Measurements from ENCODE around the gene AP2S1. TPM values are rescaled to one million over a fixed set of nuclear protein-coding genes. Genes with fewer than 3 reads are reported as not detected.

Gene AP2S1
- total RNA-seq (2021; ENCODE audit: unreplicated experiment): 146 TPM
- polyA plus RNA-seq (2012; ENCODE audit: insufficient read length): 201 TPM
- Bru-seq, nascent RNA: percentile 62 among the genes with signal in this experiment
- BruChase-seq, experiment 1, labeled RNA remaining after a 2-hour chase: percentile 65 among the genes with signal in this experiment
- percentile 75 among the genes with signal in this experiment for BruChase-seq, experiment 2, labeled RNA remaining after a 6-hour chase
- long read RNA-seq, transcript AP2S1-204 (4 exons, 707 nt): minor isoform, 11 of 96 reads
- long read RNA-seq, transcript AP2S1-201 (5 exons, 935 nt): major isoform, 64 of 96 reads
- long read RNA-seq, partial matches to known transcripts: 0 of 96 reads
- long read RNA-seq, other reads (novel, unspliced or antisense): 8 of 96 reads

DNA sequence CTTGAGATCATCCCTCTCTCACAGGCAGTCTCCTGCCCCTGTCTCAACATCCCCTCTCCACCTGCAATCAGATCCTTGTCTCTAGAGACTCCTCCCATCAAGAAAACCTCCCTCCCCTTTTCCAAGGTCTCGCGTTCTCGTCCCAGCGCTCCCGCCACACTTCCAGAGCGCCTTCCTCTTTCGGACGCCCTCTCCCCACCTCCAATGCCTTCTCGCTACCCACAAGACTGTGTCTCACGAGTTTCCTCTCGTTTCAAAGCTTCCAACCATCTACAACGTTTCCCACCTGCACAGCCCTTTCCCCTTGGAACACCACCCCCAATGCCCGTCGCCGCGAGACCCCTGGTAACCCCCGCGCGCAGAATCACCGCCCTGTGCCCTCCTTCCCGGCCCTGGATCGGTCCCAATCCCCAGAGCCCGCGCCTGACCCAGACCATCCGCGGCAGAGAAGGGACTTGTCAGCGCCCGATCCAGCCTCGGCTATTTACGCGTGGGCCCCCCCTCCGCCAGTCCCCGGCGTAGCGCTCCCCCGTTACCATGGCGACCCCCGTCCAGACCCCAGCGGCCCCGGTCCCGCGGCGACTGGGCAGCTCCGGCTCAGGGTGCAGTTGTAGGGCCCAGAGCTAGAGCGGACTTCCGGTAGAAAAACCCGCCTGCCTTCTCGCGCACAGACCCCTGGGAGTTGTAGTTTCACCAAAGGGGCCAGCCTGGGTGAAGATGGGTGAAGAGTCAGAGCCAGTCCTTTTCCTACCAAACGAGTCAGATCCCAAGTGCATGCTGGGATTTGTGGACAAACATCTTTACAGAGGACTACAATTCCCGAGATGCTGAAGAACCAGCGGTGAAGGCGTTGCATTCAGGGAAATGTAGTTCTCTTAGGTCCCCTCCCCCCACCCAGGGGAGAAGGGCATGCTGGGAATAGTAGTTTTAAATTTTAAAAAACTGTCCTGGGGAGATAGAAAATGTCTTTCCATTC is at the start of gene AP2S1:
Gene AP2S1 (minus strand): TSS at position 619 of the 976 bp plus-strand sequence. CDS start 80 bp downstream, at position 539.
- no peaks in the 10 kb centered on the region for H3K9me3 ChIP-seq (ENCODE audit: control insufficient read depth, insufficient read depth, low read depth, low read length)
- intact Hi-C loops (cut with micrococcal nuclease; ENCODE audit: unreplicated experiment): no loop called here
- peak; percentile 99 for ATAC-seq
- ChIA-PET CTCF (no interaction called here), POLR2A (interaction anchor here (0.5 to 0.6 kb wide), 2 partner anchors 10 to 86 kb away, joined by 4 to 9 read pairs; no protein-coding TSS in a partner anchor)
- TSS peak; percentile 67 for BruUV-seq (replicated peaks)
- H3K36me3 ChIP-seq (ENCODE audit: control insufficient read depth, insufficient read depth, low read length): peaks cover 4% of the 10 kb centered on the region; the same call in 1 of the 2 replicates
- TF ChIP-seq, protein P1, sequence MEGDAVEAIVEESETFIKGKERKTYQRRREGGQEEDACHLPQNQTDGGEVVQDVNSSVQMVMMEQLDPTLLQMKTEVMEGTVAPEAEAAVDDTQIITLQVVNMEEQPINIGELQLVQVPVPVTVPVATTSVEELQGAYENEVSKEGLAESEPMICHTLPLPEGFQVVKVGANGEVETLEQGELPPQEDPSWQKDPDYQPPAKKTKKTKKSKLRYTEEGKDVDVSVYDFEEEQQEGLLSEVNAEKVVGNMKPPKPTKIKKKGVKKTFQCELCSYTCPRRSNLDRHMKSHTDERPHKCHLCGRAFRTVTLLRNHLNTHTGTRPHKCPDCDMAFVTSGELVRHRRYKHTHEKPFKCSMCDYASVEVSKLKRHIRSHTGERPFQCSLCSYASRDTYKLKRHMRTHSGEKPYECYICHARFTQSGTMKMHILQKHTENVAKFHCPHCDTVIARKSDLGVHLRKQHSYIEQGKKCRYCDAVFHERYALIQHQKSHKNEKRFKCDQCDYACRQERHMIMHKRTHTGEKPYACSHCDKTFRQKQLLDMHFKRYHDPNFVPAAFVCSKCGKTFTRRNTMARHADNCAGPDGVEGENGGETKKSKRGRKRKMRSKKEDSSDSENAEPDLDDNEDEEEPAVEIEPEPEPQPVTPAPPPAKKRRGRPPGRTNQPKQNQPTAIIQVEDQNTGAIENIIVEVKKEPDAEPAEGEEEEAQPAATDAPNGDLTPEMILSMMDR (IDR thresholded peaks at IDR 0.05): no peak
- TF ChIP-seq TCF7L2 (IDR thresholded peaks at IDR 0.05; ENCODE audit: low read depth, low read length): no peak
- TF ChIP-seq, protein P2, sequence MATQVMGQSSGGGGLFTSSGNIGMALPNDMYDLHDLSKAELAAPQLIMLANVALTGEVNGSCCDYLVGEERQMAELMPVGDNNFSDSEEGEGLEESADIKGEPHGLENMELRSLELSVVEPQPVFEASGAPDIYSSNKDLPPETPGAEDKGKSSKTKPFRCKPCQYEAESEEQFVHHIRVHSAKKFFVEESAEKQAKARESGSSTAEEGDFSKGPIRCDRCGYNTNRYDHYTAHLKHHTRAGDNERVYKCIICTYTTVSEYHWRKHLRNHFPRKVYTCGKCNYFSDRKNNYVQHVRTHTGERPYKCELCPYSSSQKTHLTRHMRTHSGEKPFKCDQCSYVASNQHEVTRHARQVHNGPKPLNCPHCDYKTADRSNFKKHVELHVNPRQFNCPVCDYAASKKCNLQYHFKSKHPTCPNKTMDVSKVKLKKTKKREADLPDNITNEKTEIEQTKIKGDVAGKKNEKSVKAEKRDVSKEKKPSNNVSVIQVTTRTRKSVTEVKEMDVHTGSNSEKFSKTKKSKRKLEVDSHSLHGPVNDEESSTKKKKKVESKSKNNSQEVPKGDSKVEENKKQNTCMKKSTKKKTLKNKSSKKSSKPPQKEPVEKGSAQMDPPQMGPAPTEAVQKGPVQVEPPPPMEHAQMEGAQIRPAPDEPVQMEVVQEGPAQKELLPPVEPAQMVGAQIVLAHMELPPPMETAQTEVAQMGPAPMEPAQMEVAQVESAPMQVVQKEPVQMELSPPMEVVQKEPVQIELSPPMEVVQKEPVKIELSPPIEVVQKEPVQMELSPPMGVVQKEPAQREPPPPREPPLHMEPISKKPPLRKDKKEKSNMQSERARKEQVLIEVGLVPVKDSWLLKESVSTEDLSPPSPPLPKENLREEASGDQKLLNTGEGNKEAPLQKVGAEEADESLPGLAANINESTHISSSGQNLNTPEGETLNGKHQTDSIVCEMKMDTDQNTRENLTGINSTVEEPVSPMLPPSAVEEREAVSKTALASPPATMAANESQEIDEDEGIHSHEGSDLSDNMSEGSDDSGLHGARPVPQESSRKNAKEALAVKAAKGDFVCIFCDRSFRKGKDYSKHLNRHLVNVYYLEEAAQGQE (IDR thresholded peaks at IDR 0.05; ENCODE audit: insufficient read depth in 1 of 2, low read depth in 2 of 2, low read length in 1 of 2): no peak
- peak; percentile 54; the same call in 1 of the 2 replicates for TF ChIP-seq SIN3A (IDR thresholded peaks at IDR 0.05; ENCODE audit: borderline replicate concordance, insufficient read depth, low read depth, low read length)
- peak within 1 kb of the TSS; percentile 88 for H3K27ac ChIP-seq (ENCODE audit: low read length)
- H3K4me3 ChIP-seq (ENCODE audit: low read depth in 2 of 2, low read length in 2 of 2): peak within 1 kb of the TSS; percentile 88 to 93
- peak; percentile 94 for DNase-seq (ENCODE audit: low read depth, low spot score)
- in situ Hi-C loops (cut with HindIII; ENCODE audit: low pct_unique_long_range_greater_than_20kb, low sequenced_read_pairs): no loop called here
- H3K4me1 ChIP-seq (ENCODE audit: control insufficient read depth, insufficient read depth, low read length): peaks cover 7% of the 10 kb centered on the region; the same call in 1 of the 2 replicates
- H3K27me3 ChIP-seq (ENCODE audit: control insufficient read depth, insufficient read depth, low read length): no peaks in the 10 kb centered on the region

DNA sequence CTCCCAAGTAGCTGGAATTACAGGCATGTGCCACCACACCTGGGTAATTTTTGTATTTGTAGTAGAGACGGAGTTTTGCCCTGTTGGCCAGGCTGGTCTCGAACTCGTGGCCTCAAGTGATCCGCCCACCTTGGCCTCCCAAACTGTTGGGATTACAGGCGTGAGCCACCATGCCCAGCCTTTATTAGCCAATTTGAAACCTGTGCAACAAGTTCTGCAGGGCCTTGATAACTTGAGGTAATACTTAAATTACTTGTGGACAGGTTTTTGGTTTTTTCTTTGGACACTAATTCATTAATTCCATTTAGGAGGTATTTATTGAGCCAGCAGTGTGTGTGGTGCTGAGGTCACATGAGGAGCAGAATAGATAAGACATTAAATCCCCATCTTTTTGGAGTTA is 49.7 kb upstream of the AP2S1 start:
- H3K27ac ChIP-seq (ENCODE audit: low read length): peak overlapping the region; percentile 52
- no peaks in the 10 kb centered on the region for H3K27me3 ChIP-seq (ENCODE audit: control insufficient read depth, insufficient read depth, low read length)
- POLR2A ChIA-PET: no interaction called here
- TF ChIP-seq, protein P1 (IDR thresholded peaks at IDR 0.05): no peak
- TF ChIP-seq, protein P2 (IDR thresholded peaks at IDR 0.05; ENCODE audit: insufficient read depth in 1 of 2, low read depth in 2 of 2, low read length in 1 of 2): no peak
- TF ChIP-seq TCF7L2 (IDR thresholded peaks at IDR 0.05; ENCODE audit: low read depth, low read length): no peak
- CTCF ChIA-PET: interaction anchor here (0.6 kb wide), 1 partner anchor 1070 kb away, joined by 3 read pairs; no protein-coding TSS in a partner anchor
- in situ Hi-C loops (cut with HindIII; ENCODE audit: low pct_unique_long_range_greater_than_20kb, low sequenced_read_pairs): no loop called here
- ATAC-seq (no peak), DNase-seq (ENCODE audit: low read depth, low spot score) (no peak)
- H3K9me3 ChIP-seq (ENCODE audit: control insufficient read depth, insufficient read depth, low read depth, low read length): no peaks in the 10 kb centered on the region
- intact Hi-C loops (cut with micrococcal nuclease; ENCODE audit: unreplicated experiment): no loop called here
- BruUV-seq (replicated peaks): no TSS peak
- peaks cover 60% of the 10 kb centered on the region for H3K4me1 ChIP-seq (ENCODE audit: control insufficient read depth, insufficient read depth, low read length)
- H3K36me3 ChIP-seq (ENCODE audit: control insufficient read depth, insufficient read depth, low read length): no peaks in the 10 kb centered on the region
- H3K4me3 ChIP-seq (ENCODE audit: low read depth in 2 of 2, low read length in 2 of 2): no peak overlapping the region

Data from Panc1 (cell line).